Stimulated activated CD4-positive, alpha-beta T cell treated with anti-CD3 and anti-CD28 coated beads, Interleukin-2, amount 100 ng/mL, for 24 hours (primary cell): ENCODE results near the gene MEIOSIN.

Experiments
- DNase-seq, 2 donors: peaks; one replicate each; pipeline ENCODE4 v3.0.0-alpha.2; 2020

The MEIOSIN gene

DNA sequence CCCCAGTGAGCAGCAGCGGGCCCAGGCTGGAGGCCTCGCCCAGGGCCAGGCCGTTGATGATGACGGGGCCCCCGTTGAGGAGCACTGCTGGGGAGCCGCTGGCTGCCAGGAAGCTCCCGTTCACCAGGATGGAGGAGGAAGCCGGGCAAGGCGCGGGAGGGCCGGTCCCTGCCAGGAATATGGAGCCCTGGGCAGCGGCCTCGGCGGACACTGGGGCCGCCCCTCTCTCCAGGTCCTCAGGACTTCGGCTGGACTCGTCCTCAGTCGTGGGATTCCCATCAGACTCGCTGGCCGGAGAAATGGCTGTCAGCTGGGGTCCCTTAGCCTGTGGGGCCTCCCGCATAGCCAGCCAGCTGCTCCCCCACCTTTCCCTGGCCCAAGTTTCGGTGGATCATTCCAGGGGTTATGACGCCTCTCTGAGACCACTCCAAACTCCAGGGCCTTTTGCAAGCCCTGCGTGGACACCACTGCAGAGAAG is 33.7 kb downstream of the MEIOSIN start:
- DNase-seq = no peak

GRCh38 chr19:45767410-45767880 is 34.2 kb downstream of the MEIOSIN start:
- no peak for DNase-seq

GRCh38 chr19:45767881-45768654 is 34.8 kb downstream of the MEIOSIN start:
- DNase-seq = peak in 1 of 2 donors; percentile 54

- peak in 1 of 2 donors; percentile 50 for DNase-seq
Observed at GRCh38 chr19:45768655-45768983, 35.4 kb downstream of the MEIOSIN start.

- DNase-seq = peak; percentile 94 to 97
Observed at GRCh38 chr19:45768984-45769782, 35.9 kb downstream of the MEIOSIN start, which contains the start of gene SIX5. TSS of gene SIX5 (minus strand) at chr19:45769252. CDS start at chr19:45768844, 408 bp downstream.

GRCh38 chr19:45769821-45770191 is 36.6 kb downstream of the MEIOSIN start:
- DNase-seq = peak; percentile 48 to 59

DNA sequence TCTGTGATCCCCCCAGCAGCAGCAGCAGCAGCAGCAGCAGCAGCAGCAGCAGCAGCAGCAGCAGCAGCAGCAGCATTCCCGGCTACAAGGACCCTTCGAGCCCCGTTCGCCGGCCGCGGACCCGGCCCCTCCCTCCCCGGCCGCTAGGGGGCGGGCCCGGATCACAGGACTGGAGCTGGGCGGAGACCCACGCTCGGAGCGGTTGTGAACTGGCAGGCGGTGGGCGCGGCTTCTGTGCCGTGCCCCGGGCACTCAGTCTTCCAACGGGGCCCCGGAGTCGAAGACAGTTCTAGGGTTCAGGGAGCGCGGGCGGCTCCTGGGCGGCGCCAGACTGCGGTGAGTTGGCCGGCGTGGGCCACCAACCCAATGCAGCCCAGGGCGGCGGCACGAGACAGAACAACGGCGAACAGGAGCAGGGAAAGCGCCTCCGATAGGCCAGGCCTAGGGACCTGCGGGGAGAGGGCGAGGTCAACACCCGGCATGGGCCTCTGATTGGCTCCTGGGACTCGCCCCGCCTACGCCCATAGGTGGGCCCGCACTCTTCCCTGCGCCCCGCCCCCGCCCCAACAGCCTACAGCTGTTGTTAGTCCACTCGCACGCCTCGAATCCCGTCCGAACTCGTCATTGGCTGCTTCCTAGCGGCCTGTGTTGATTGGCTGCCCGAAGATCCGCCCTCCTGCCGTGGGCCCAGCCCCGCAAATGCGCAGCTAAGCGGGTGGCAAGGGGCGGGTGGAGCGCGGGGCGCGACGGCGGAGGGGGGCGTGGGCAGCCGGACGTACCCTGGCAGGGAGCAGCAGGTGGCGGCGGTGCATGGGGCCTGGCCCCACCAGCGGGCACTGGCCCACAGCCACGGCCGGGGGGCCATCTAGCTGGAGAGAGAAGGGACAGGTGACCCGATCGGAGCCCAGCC is 37.2 kb downstream of the MEIOSIN start:
- DNase-seq = peak; percentile 90 to 91

DNA sequence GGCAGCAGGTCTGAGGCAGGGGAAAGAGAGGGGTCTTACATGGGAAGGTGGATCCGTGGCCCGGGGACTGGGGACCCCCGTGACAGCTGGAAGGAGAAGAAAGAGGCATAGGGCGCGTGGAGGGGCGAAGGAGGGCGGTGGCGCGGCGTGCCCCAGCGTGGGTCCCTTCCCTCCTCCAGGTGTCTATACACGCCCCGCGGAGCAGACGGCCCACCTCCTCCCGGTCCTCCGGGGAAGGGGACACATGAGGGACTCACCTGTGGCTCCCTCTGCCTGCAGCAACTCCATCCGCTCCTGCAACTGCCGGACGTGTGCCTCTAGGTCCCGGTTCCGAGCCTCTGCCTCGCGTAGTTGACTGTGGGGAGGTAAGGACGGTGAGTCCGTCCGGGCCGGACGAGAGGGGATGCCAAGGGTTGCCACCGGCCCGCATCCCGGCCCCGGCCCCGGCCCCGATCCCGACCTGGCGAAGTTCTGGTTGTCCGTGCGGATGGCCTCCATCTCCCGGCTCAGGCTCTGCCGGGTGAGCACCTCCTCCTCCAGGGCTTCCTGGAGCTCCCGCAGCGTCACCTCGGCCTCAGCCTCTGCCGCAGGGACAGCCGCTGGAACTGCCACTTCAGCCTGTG is 38.2 kb downstream of the MEIOSIN start:
- DNase-seq = no peak

DNA sequence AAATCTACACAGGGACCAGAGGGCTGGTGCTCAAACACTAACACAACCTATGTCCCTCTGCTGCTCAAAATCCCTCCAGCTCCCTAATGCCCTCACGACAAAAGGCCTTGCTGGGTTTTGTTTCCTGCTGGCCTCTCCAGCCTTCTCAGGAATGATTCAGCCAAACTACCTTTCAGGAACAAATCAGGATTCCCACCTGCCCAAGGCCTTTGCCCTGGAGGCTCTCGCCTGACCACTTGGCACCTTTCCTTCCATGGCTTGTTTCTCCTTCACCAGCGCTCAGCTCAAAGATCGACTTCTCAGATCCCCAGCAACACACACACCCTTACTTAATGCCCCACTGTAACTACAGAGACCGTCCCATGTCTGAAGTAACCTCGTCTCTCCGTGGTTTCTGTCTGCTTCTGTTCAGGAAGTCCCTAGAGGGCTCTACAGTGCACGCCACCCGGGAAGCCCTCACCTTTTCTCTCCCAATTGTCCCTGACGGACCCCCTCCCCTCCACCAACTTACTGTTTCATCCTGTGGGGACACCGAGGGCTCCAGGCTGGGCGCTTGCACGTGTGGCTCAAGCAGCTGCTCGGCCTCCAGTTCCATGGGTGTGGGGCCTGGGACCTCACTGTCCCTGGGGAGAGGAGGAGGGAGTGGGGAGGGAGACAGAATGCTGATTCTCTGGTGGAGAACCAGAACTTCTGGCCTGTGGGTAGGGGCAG is 39.0 kb downstream of the MEIOSIN start:
- DNase-seq = no peak

GRCh38 chr19:45772912-45773311 is 39.7 kb downstream of the MEIOSIN start:
- no peak for DNase-seq

- no peak for DNase-seq
Observed at GRCh38 chr19:45773384-45773783, 40.1 kb downstream of the MEIOSIN start.

DNA sequence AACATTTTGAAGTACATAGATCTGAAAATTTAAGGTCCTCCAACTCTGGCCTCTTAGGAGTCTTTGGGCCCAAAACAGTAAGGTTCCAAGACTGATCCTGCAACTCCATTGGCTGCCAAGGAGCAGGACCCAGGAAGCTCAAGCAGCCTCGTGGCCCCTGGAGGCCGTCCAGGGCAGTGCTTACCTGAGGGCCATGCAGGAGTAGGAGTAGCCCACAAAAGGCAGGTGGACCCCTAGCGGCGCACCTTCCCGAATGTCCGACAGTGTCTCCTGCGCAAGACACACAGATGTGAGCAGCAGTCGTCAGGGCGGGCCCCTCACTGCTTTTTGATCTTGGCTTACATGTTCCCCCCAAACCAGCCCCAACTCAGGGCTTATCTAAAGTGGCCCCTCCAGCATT is 41.5 kb downstream of the MEIOSIN start:
- DNase-seq = no peak

- DNase-seq = no peak
Observed at GRCh38 chr19:45777395-45777961, 44.2 kb downstream of the MEIOSIN start.

- no peak for DNase-seq
Observed at GRCh38 chr19:45778010-45778661, 44.9 kb downstream of the MEIOSIN start.

DNA sequence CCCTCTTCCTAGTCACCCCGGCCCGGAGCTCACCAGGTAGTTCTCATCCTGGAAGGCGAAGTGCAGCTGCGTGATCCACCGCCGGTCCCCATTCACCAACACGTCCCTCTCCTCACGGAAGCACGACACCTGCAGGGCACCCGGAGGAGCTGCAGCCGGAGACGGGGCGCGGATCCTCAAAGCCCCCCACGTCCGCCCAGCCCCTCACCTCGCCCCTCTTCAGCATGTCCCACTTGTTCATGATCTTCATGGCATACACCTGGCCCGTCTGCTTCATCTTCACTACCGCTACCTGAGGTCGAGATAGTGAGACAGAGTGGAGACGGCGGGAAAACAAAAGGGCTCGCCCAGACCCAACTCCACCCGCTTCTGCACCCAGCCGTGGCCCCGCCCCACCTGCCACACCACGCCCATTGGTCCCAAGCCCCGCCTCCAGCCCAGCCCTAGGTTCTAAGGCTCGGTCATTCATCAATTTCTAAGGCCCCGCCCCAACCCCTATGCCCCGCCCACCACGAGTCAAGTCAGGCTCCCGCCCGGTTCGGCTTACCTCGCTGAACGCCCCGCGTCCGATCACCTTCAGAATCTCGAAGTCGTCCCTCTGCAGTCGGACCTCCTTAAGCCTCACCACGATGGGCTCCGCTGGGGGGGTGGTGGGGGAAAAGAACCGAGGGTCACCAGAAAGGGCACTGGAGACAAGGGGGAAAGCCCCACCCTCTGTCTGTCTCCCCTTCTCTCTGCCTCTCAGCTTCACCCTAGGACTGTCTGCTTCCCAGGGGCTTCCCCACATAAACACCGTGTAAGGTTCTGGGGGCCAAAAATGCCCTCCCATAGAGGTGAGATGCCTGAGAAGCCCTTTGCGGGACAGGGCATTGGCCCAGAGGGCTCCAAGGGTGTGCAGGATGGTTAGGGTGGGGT is 46.2 kb downstream of the MEIOSIN start:
- peak; percentile 89 to 96 for DNase-seq

DNA sequence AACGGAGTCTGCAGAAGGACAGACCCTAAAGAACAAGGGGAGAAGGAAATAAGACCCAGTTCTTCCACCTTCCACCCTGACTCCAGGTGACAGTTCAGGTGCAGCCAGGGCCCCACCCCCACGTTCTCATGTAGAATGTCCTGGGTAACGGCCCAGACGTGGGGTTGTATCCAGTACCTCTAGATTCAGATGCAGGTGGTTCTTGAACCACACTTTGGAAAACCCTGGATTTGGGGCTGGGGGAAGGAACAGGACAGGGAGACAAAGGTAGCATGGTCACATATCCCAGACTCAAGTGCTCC is 46.9 kb downstream of the MEIOSIN start:
- no peak for DNase-seq

- DNase-seq = no peak
Observed at GRCh38 chr19:45780448-45781213, 47.4 kb downstream of the MEIOSIN start.

GRCh38 chr19:45781214-45782161 is 48.2 kb downstream of the MEIOSIN start:
- DNase-seq = no peak
